NOMO-1 treated with dmso at 0.1 percent for 144 hours (cell line): Measurements from ENCODE around the gene GOLGA1.
"Not testable (repeated sequence)": the region's sequence is repeated elsewhere in the genome, so short reads cannot be mapped to it uniquely, and the experiment has no call there.

Experiments used
- DNase-seq: peaks from one replicate; lab custom pipeline; 2025; ENCODE audit not compliant: unreplicated experiment; lab: John Stamatoyannopoulos, UW

Gene GOLGA1

GRCh38 chr9:124860582-124861341 is 80.1 kb downstream of the GOLGA1 start:
- no peak for DNase-seq

GRCh38 chr9:124859803-124860581 is 80.9 kb downstream of the GOLGA1 start:
- no peak for DNase-seq

GRCh38 chr9:124858330-124859046 is 82.4 kb downstream of the GOLGA1 start:
- no peak for DNase-seq

- no peak for DNase-seq
These were observed 83.2 kb downstream of the GOLGA1 start for GRCh38 chr9:124857533-124858162.

- DNase-seq, result peak; percentile 33
These were observed 84.7 kb downstream of the GOLGA1 start for GRCh38 chr9:124855944-124856765.

- no peak for DNase-seq
These were observed 85.3 kb downstream of the GOLGA1 start for GRCh38 chr9:124855566-124855943.

GRCh38 chr9:124854822-124855221 is 86.1 kb downstream of the GOLGA1 start:
- DNase-seq, result no peak

GRCh38 chr9:124854161-124854560 is 86.7 kb downstream of the GOLGA1 start:
- DNase-seq, result no peak

- DNase-seq, result no peak
These were observed 87.2 kb downstream of the GOLGA1 start for GRCh38 chr9:124853605-124854143.

- peak; percentile 64 for DNase-seq
These were observed 87.9 kb downstream of the GOLGA1 start, which contains the start of gene WDR38 for GRCh38 chr9:124852829-124853531. Gene WDR38 (plus strand): TSS chr9:124853460. CDS start chr9:124853532, 72 bp downstream.

GRCh38 chr9:124852121-124852828 is 88.6 kb downstream of the GOLGA1 start:
- DNase-seq, result no peak

- no peak for DNase-seq
These were observed 91.1 kb downstream of the GOLGA1 start for GRCh38 chr9:124849801-124850200.

GRCh38 chr9:124846969-124847368 is 93.9 kb downstream of the GOLGA1 start:
- no peak for DNase-seq

GRCh38 chr9:124846467-124846866 is 94.4 kb downstream of the GOLGA1 start:
- DNase-seq, result not testable (repeated sequence)

GRCh38 chr9:124844291-124844690 is 96.6 kb downstream of the GOLGA1 start:
- no peak for DNase-seq

- no peak for DNase-seq
These were observed 97.3 kb downstream of the GOLGA1 start for GRCh38 chr9:124843456-124844034.

- DNase-seq, result no peak
These were observed 99.6 kb downstream of the GOLGA1 start for GRCh38 chr9:124841075-124841821.
